Uterus (tissue), 4 donors: Measurements from ENCODE around the gene POLD1. TPM values are rescaled to one million over a fixed set of nuclear protein-coding genes. Genes with fewer than 3 reads are reported as not detected.

Experiments used
- DNase-seq, 2 donors: peaks; one replicate each; pipeline ENCODE4 v3.0.0-alpha.2; 2019 to 2020
- H3K27ac ChIP-seq, 2 donors: fragments of 200-600 bp; sonication (generic); 1 replicate in 1 of 2; 2 replicates in 1 of 2; pipeline ENCODE4 v1.5.1; 2016 to 2018
- H3K27me3 ChIP-seq, 2 donors: fragments of 200-600 bp; sonication (generic); one replicate each; pipeline ENCODE4 v1.5.1; 2018 to 2019; ENCODE audit warnings: control low read depth in 1 of 2
- H3K36me3 ChIP-seq, 2 donors: fragments of 200-600 bp; sonication (generic); one replicate each; pipeline ENCODE4 v1.5.1; 2019; ENCODE audit warnings: control low read depth in 1 of 2
- H3K4me1 ChIP-seq, 2 donors: fragments of 200-600 bp; sonication (generic); one replicate each; pipeline ENCODE4 v1.5.1; 2018 to 2019; ENCODE audit warnings: control low read depth in 1 of 2
- H3K4me3 ChIP-seq, 2 donors: fragments of 200-600 bp; sonication (generic); 1 replicate in 1 of 2; 2 replicates in 1 of 2; pipeline ENCODE4 v1.5.1; 2018 to 2019; ENCODE audit warnings: mild to moderate bottlenecking in 1 of 2
- H3K9me3 ChIP-seq, 2 donors: fragments of 200-600 bp; sonication (generic); one replicate each; pipeline ENCODE4 v1.5.1; 2019; ENCODE audit warnings: control low read depth in 1 of 2
- POLR2A ChIP-seq, 2 donors: fragments of 450-650 bp; IDR thresholded peaks; one replicate each; pipeline ENCODE4 v1.6.1; 2016; ENCODE audit warnings: antibody characterized with exemption in 2 of 2, mild to moderate bottlenecking in 1 of 2, moderate library complexity in 1 of 2
- intact Hi-C: fragments of 100-400 bp; cut with DNase I; formaldehyde crosslinking; loops from one replicate; pipeline ENCODE4 v1.15.1; 2023; ENCODE audit warnings: low total_unique reads
- total RNA-seq, 4 donors: library from RNA; depleted of rRNA in 3 of 4; stranded (reverse); fragments of >200 nt in 3 of 4; gene quantifications; one replicate each; pipeline versions ENCODE4 v1.1.0 to v1.2.4, GENCODE V29; 2014 to 2023
- TF ChIP-seq, protein P1 (sequence below), 4 experiments: fragments of 200-600 bp in 2 of 4; fragments of 450-650 bp in 2 of 4; sonication (generic) in 2 of 4; IDR thresholded peaks; one replicate each; pipeline ENCODE4 v1.5.1; 2016 to 2019; ENCODE audit warnings: antibody characterized with exemption in 4 of 4, mild to moderate bottlenecking in 2 of 4, moderate library complexity in 1 of 4
- donor health status: DM: yes; HTN: yes; CAD: no.

Gene POLD1
- total RNA-seq, 4 donors from 2014 or later: 10.6 to 47.9 (median 24.0) TPM

DNA sequence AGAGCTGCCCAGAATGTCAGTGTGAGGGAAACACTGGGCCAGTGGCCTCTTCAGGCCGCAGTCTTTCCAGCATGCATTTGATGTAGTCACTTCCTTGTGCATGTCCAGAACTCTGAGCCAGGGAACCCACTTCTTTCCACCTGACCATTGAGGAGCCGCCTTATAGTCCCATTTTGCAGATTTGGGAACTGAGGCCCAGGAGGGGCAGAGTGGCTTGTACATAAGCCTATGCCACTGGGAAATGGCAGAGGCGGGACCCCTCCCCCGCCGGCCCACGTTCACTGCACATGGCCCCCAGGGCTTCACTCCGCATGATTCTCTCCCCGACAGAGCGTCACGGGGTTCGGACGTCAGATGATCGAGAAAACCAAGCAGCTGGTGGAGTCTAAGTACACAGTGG, 28.9 kb downstream of the POLD1 start:
- intact Hi-C loops: loop anchor here (5.0 kb wide), 1 partner anchor 46 kb away; the partner anchor contains the start of gene NAPSA
- DNase-seq: no peak
- peaks cover 0 to 1% of the 10 kb centered on the region in 2 donors for H3K27me3 ChIP-seq
- H3K36me3 ChIP-seq: no peaks in the 10 kb centered on the region
- TF ChIP-seq, protein P1, sequence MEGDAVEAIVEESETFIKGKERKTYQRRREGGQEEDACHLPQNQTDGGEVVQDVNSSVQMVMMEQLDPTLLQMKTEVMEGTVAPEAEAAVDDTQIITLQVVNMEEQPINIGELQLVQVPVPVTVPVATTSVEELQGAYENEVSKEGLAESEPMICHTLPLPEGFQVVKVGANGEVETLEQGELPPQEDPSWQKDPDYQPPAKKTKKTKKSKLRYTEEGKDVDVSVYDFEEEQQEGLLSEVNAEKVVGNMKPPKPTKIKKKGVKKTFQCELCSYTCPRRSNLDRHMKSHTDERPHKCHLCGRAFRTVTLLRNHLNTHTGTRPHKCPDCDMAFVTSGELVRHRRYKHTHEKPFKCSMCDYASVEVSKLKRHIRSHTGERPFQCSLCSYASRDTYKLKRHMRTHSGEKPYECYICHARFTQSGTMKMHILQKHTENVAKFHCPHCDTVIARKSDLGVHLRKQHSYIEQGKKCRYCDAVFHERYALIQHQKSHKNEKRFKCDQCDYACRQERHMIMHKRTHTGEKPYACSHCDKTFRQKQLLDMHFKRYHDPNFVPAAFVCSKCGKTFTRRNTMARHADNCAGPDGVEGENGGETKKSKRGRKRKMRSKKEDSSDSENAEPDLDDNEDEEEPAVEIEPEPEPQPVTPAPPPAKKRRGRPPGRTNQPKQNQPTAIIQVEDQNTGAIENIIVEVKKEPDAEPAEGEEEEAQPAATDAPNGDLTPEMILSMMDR (IDR thresholded peaks at IDR 0.05): no peak
- TF ChIP-seq POLR2A (IDR thresholded peaks at IDR 0.05): no peak
- no peak overlapping the region for H3K27ac ChIP-seq
- H3K4me3 ChIP-seq: no peak overlapping the region
- no peaks in the 10 kb centered on the region for H3K4me1 ChIP-seq
- H3K9me3 ChIP-seq: no peaks in the 10 kb centered on the region

DNA sequence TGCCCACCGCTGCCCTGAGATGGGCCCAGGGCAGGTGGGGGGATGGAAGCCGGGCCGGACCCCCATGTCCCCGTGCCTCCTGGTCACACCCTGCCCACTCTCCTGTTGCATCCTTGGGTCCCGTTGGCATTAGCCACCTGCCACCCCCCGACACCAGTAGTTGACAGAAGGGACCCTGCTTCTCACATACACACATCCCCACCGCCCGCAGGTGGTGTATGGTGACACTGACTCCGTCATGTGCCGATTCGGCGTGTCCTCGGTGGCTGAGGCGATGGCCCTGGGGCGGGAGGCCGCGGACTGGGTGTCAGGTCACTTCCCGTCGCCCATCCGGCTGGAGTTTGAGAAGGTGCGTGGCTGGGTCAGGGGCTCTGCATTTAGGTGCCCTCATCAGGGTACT, 29.4 kb downstream of the POLD1 start:
- DNase-seq: no peak

DNA sequence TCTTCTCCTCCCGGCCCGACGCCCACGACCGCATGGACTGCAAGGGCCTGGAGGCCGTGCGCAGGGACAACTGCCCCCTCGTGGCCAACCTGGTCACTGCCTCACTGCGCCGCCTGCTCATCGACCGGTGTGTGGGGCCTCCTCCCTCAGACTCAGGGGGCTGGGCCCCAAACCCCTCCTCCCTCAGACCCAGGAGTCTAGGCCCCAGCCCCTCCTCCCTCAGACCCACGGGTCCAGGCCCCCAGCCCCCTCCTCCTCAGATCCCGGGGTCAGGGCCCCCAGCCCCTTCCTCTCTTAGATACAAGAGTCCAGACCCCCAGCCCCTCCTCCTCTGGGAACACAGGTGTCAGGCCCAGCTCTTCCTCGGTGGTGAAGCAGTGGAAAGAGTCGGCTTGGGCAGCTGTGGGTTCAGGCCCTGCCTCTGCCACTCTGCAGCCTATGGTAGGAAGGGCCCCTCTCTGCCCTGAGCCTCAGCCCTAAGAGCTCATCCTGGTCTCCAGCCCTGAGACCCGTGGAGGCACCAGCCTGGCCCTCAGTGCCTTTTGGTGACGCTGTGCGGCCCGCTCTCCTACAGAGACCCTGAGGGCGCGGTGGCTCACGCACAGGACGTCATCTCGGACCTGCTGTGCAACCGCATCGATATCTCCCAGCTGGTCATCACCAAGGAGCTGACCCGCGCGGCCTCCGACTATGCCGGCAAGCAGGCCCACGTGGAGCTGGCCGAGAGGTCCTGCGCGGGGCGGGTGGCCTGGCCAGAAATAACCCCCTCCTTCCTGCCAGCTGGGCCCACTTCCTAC, 30.9 kb downstream of the POLD1 start:
- no peak overlapping the region for H3K4me3 ChIP-seq
- no peaks in the 10 kb centered on the region for H3K4me1 ChIP-seq
- no peak overlapping the region for H3K27ac ChIP-seq
- H3K27me3 ChIP-seq: peaks cover 0 to 13% of the 10 kb centered on the region in 2 donors
- TF ChIP-seq, protein P1 (IDR thresholded peaks at IDR 0.05): peak; percentile 76 to 82 (median 80)
- TF ChIP-seq POLR2A (IDR thresholded peaks at IDR 0.05): no peak
- no peaks in the 10 kb centered on the region for H3K9me3 ChIP-seq
- intact Hi-C loops: loop anchor here (5.0 kb wide), 1 partner anchor 48 kb away; the partner anchor contains the start of gene NAPSA
- peak; percentile 58 to 73 for DNase-seq
- no peaks in the 10 kb centered on the region for H3K36me3 ChIP-seq

More for the DNA sequence above, 29.4 kb downstream of the POLD1 start:
- intact Hi-C loops: loop anchor here (5.0 kb wide), 1 partner anchor 46 kb away; the partner anchor contains the start of gene NAPSA
- H3K9me3 ChIP-seq: no peaks in the 10 kb centered on the region
- TF ChIP-seq POLR2A (IDR thresholded peaks at IDR 0.05): no peak
- TF ChIP-seq, protein P1 (IDR thresholded peaks at IDR 0.05): no peak
- no peak overlapping the region for H3K4me3 ChIP-seq
- H3K27ac ChIP-seq: no peak overlapping the region
- no peaks in the 10 kb centered on the region for H3K36me3 ChIP-seq
- H3K4me1 ChIP-seq: no peaks in the 10 kb centered on the region
- peaks cover 0 to 5% of the 10 kb centered on the region in 2 donors for H3K27me3 ChIP-seq

DNA sequence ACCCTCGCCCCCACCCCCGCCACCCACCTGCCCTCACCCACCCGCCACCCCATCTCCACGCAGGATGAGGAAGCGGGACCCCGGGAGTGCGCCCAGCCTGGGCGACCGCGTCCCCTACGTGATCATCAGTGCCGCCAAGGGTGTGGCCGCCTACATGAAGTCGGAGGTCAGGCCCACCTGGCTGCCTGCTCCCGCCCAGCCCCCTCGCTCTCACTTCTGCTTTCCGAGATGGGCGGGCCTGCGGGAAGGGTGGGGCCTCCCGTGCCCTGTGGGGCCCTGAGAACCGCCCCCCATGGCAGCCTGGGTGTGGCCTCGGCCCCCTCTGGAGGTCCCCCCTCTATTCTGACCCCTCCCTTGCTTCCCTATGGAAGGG, 31.5 kb downstream of the POLD1 start:
- Histone ChIP-seq H3K4me3 (no peak overlapping the region), H3K9me3 (no peaks in the 10 kb centered on the region), H3K27ac (no peak overlapping the region), H3K36me3 (no peaks in the 10 kb centered on the region), H3K4me1 (no peaks in the 10 kb centered on the region), H3K27me3 (peaks cover 0 to 18% of the 10 kb centered on the region in 2 donors)
- DNase-seq: no peak
- intact Hi-C loops: no loop called here
- TF ChIP-seq, protein P1 (IDR thresholded peaks at IDR 0.05): no peak
